Prostate gland (tissue), 2 donors: ENCODE data around the gene ZFP1.

Source experiments
- CTCF ChIP-seq, 4 experiments: fragments of 200-600 bp in 2 of 4; fragments of 450-650 bp in 2 of 4; sonication (generic) in 2 of 4; IDR thresholded peaks; 1 replicate in 3 of 4; 2 replicates in 1 of 4; pipeline ENCODE4 v1.5.1; 2016 to 2019; ENCODE audit warnings: antibody characterized with exemption in 4 of 4, mild to moderate bottlenecking in 2 of 4, moderate library complexity in 2 of 4
- POLR2A ChIP-seq: fragments of 450-650 bp; IDR thresholded peaks from one replicate; pipeline ENCODE4 v1.6.1; 2016; ENCODE audit warnings: antibody characterized with exemption, mild to moderate bottlenecking
- POLR2AphosphoS5 ChIP-seq: sonication (generic); formaldehyde crosslinking; IDR thresholded peaks from one replicate; pipeline ENCODE4 v1.6.1; 2017; ENCODE audit warnings: antibody characterized with exemption

GRCh38 chr16:75209944-75210343, 61.6 kb downstream of the ZFP1 start:
- TF ChIP-seq CTCF (IDR thresholded peaks at IDR 0.05) (no peak), POLR2A (no peak), POLR2AphosphoS5 (no peak)
